ENCODE measurements around the gene HACD2. TPM values are rescaled to one million over a fixed set of nuclear protein-coding genes. Genes with fewer than 3 reads are reported as not detected.

HACD2 gene
- total and polyA plus RNA-seq, 9 of the 15 experiments (the other 6 are each of a cell fraction or from before 2014, with no cell fraction given) = 1.3 to 10.5 (median 3.8) TPM

GRCh38 chr3:123447749-123448517, 136.9 kb downstream of the HACD2 start (continued):
- TF ChIP-seq UBTF (IDR thresholded peaks at IDR 0.05; ENCODE audit: borderline replicate concordance in 1 of 2, low read depth in 2 of 2, low read length in 2 of 2) (no peak), ZNF764 (CRISPR knock-in tag; IDR thresholded peaks at IDR 0.05; ENCODE audit: low read depth) (no peak), CXXC5 (CRISPR knock-in tag; IDR thresholded peaks at IDR 0.05) (peak; percentile 59)
- TF ChIP-seq, protein P1, sequence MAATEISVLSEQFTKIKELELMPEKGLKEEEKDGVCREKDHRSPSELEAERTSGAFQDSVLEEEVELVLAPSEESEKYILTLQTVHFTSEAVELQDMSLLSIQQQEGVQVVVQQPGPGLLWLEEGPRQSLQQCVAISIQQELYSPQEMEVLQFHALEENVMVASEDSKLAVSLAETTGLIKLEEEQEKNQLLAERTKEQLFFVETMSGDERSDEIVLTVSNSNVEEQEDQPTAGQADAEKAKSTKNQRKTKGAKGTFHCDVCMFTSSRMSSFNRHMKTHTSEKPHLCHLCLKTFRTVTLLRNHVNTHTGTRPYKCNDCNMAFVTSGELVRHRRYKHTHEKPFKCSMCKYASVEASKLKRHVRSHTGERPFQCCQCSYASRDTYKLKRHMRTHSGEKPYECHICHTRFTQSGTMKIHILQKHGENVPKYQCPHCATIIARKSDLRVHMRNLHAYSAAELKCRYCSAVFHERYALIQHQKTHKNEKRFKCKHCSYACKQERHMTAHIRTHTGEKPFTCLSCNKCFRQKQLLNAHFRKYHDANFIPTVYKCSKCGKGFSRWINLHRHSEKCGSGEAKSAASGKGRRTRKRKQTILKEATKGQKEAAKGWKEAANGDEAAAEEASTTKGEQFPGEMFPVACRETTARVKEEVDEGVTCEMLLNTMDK (IDR thresholded peaks at IDR 0.05; ENCODE audit: borderline replicate concordance, insufficient read depth, low read depth, low read length, poor library complexity, severe bottlenecking) = peak; percentile 93

GRCh38 chr3:123447416-123447748, 137.5 kb downstream of the HACD2 start:
- ChIA-PET POLR2A (no interaction called here), CTCF (ENCODE audit: low intra/inter-chr PET ratio) (no interaction called here)
- peaks cover 0 to 24% of the 10 kb centered on the region in 2 experiments; a peak in 2 of 5 replicates for H3K27me3 ChIP-seq (ENCODE audit: control insufficient read depth in 2 of 2, insufficient read depth in 2 of 2, low read length in 2 of 2)
- in situ Hi-C loops (cut with MboI) = no loop called here
- no peak overlapping the region for H3K27ac ChIP-seq (ENCODE audit: extremely low read depth, low read depth, low read length)
- no peak overlapping the region for H3K4me2 ChIP-seq (ENCODE audit: insufficient read depth, low read length)
- ATAC-seq (no peak), DNase-seq (ENCODE audit: extremely low read depth in 1 of 4, low spot score in 3 of 4) (no peak), FAIRE-seq (no peak)
- H4K20me1 ChIP-seq (replicated peaks; ENCODE audit: control insufficient read depth, insufficient read depth, low read length) = peaks cover 6% of the 10 kb centered on the region; the same call in 1 of the 2 replicates
- H3K4me1 ChIP-seq (replicated peaks in 1 of 2; ENCODE audit: control insufficient read depth in 2 of 2, insufficient read depth in 2 of 2, low read length in 2 of 2) = peaks cover 0 to 24% of the 10 kb centered on the region in 2 experiments; a peak in 2 of 5 replicates
- intact Hi-C loops (cut with micrococcal nuclease) = no loop called here
- H3K9me3 ChIP-seq (replicated peaks; ENCODE audit: control insufficient read depth, insufficient read depth, low read depth, low read length) = no peaks in the 10 kb centered on the region
- H3K9me1 ChIP-seq (ENCODE audit: control insufficient read depth, insufficient read depth, low read length) = peaks cover 3% of the 10 kb centered on the region
- 70% methylated on average over 8 of the region's 27 CpGs for WGBS (ENCODE audit: insufficient coverage, low coverage, missing lambda C conversion rate)
- H3K4me3 ChIP-seq = no peak overlapping the region
- H3K79me2 ChIP-seq (ENCODE audit: control insufficient read depth, insufficient read depth, low read length) = no peaks in the 10 kb centered on the region
- H3K36me3 ChIP-seq (ENCODE audit: control insufficient read depth, insufficient read depth, low read length) = no peaks in the 10 kb centered on the region
- no peak overlapping the region for H2AFZ ChIP-seq (ENCODE audit: low read depth, low read length)
- BruUV-seq (replicated peaks) = no TSS peak
- no peak overlapping the region for H3K9ac ChIP-seq (ENCODE audit: insufficient read depth in 1 of 2, low read depth in 2 of 2, low read length in 2 of 2)
- TF ChIP-seq, protein P2, sequence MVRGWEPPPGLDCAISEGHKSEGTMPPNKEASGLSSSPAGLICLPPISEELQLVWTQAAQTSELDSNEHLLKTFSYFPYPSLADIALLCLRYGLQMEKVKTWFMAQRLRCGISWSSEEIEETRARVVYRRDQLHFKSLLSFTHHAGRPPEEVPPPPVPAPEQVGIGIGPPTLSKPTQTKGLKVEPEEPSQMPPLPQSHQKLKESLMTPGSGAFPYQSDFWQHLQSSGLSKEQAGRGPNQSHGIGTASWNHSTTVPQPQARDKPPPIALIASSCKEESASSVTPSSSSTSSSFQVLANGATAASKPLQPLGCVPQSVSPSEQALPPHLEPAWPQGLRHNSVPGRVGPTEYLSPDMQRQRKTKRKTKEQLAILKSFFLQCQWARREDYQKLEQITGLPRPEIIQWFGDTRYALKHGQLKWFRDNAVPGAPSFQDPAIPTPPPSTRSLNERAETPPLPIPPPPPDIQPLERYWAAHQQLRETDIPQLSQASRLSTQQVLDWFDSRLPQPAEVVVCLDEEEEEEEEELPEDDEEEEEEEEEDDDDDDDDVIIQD (CRISPR knock-in tag; IDR thresholded peaks at IDR 0.05) = no peak
- TF ChIP-seq ZNF263 (CRISPR knock-in tag; IDR thresholded peaks at IDR 0.05; ENCODE audit: borderline replicate concordance) (no peak), MCM2 (IDR thresholded peaks at IDR 0.05; ENCODE audit: low read depth) (no peak), NR0B1 (IDR thresholded peaks at IDR 0.05; ENCODE audit: partially characterized antibody) (no peak), ZNF668 (CRISPR knock-in tag; IDR thresholded peaks at IDR 0.05) (no peak)
- TF ChIP-seq, protein P3, sequence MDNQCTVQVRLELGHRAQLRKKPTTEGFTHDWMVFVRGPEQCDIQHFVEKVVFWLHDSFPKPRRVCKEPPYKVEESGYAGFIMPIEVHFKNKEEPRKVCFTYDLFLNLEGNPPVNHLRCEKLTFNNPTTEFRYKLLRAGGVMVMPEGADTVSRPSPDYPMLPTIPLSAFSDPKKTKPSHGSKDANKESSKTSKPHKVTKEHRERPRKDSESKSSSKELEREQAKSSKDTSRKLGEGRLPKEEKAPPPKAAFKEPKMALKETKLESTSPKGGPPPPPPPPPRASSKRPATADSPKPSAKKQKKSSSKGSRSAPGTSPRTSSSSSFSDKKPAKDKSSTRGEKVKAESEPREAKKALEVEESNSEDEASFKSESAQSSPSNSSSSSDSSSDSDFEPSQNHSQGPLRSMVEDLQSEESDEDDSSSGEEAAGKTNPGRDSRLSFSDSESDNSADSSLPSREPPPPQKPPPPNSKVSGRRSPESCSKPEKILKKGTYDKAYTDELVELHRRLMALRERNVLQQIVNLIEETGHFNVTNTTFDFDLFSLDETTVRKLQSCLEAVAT (IDR thresholded peaks at IDR 0.05) = no peak
